Measurements from ENCODE around the gene DTNBP1. TPM values are rescaled to one million over a fixed set of nuclear protein-coding genes. Genes with fewer than 3 reads are reported as not detected.
A peak's percentile ranks its signal among the peaks of the same experiment; 100 is the strongest.

DTNBP1 gene
- total and polyA plus RNA-seq, 2 of the 8 experiments (the other 6 are each of a cell fraction or from before 2014, with no cell fraction given), result 13.5 to 22.1 TPM

- no peak for FAIRE-seq
- H3K4me3 ChIP-seq (ENCODE audit: extremely low read depth in 1 of 4, insufficient read depth in 2 of 4, low read depth in 3 of 4, low read length in 4 of 4), result no peak overlapping the region
- TF ChIP-seq E2F6 (IDR thresholded peaks at IDR 0.05), result no peak
- TF ChIP-seq CTCF (IDR thresholded peaks at IDR 0.05; ENCODE audit: control extremely low read depth in 1 of 3, insufficient read depth in 1 of 3, low read depth in 1 of 3, low read length in 3 of 3), result no peak
- no peak for TF ChIP-seq CTBP2 (IDR thresholded peaks at IDR 0.05; ENCODE audit: borderline replicate concordance, insufficient read depth, insufficient read length, low read length)
- TF ChIP-seq EP300 (IDR thresholded peaks at IDR 0.05; ENCODE audit: borderline replicate concordance in 1 of 2, low read depth in 2 of 2, low read length in 2 of 2), result no peak
- TF ChIP-seq RBBP5 (IDR thresholded peaks at IDR 0.05; ENCODE audit: borderline replicate concordance, low read depth, low read length), result no peak
- TF ChIP-seq MAFK (IDR thresholded peaks at IDR 0.05; ENCODE audit: low read depth, low read length), result no peak
- TF ChIP-seq CHD2 (IDR thresholded peaks at IDR 0.05; ENCODE audit: low read length), result no peak
- no peak for TF ChIP-seq EZH2 (IDR thresholded peaks at IDR 0.05; ENCODE audit: low read depth, low read length, severe bottlenecking)
- no peak for TF ChIP-seq BRCA1 (IDR thresholded peaks at IDR 0.05; ENCODE audit: low read depth, low read length)
- TF ChIP-seq JUN (IDR thresholded peaks at IDR 0.05; ENCODE audit: low read depth, low read length), result no peak
- TF ChIP-seq CREB1 (IDR thresholded peaks at IDR 0.05), result no peak
Measured at GRCh38 chr6:15556711-15557110, 106.1 kb downstream of the DTNBP1 start.

More at GRCh38 chr6:15556711-15557110, 106.1 kb downstream of the DTNBP1 start:
- 100% methylated on average over 1 of the region's 1 CpG; no CpG with 5 or more reads in 1 of the 2 experiments for WGBS, 2 experiments (ENCODE audit: extremely low coverage in 1 of 2, insufficient coverage in 1 of 2, insufficient read length in 1 of 2, insufficient replicate concordance in 2 of 2, low coverage in 1 of 2, low lambda C conversion rate in 2 of 2, missing lambda C conversion rate in 1 of 2)
- Histone ChIP-seq H3K23me2 (ENCODE audit: low read depth, low read length) (no peaks in the 10 kb centered on the region), H3K56ac (replicated peaks; ENCODE audit: insufficient read length, low read depth, low read length) (no peak overlapping the region), H2AK5ac (ENCODE audit: low read depth, low read length) (no peak overlapping the region), H2BK20ac (ENCODE audit: low read length) (no peak overlapping the region), H2BK120ac (replicated peaks; ENCODE audit: low read depth, low read length) (no peak overlapping the region), H3K4me1 (replicated peaks in 1 of 4; ENCODE audit: control insufficient read depth in 3 of 4, insufficient read depth in 4 of 4, low read length in 3 of 4) (peaks cover 0 to 4% (median 2%) of the 10 kb centered on the region in 4 experiments; a peak in 3 of 7 replicates), H4K20me1 (replicated peaks in 1 of 2; ENCODE audit: control insufficient read depth in 1 of 2, insufficient read depth in 2 of 2, low read length in 2 of 2) (peaks cover 0 to 1% of the 10 kb centered on the region in 2 experiments), H2AFZ (ENCODE audit: low read length) (no peak overlapping the region), H4K91ac (replicated peaks; ENCODE audit: insufficient read length, low read length) (no peak overlapping the region), H3K9me3 (ENCODE audit: insufficient read depth in 2 of 2, low read depth in 1 of 2, low read length in 1 of 2) (no peaks in the 10 kb centered on the region), H3K27me3 (replicated peaks in 1 of 4; ENCODE audit: control insufficient read depth in 3 of 4, extremely low read depth in 1 of 4, insufficient read depth in 3 of 4, low read length in 3 of 4) (no peaks in the 10 kb centered on the region; a peak in 1 of 7 replicates), H4K8ac (ENCODE audit: extremely low read depth, insufficient read depth, low read length) (no peak overlapping the region), H3K9ac (replicated peaks in 1 of 4; ENCODE audit: extremely low read depth in 1 of 4, low read depth in 3 of 4, low read length in 3 of 4) (no peak overlapping the region), H2BK5ac (ENCODE audit: low read depth, low read length) (no peak overlapping the region), H3K4ac (replicated peaks; ENCODE audit: insufficient read length, low read depth, low read length) (peak overlapping the region; percentile 32), H2BK12ac (ENCODE audit: low read depth, low read length) (no peak overlapping the region), H3K4me2 (ENCODE audit: insufficient read depth in 1 of 2, low read depth in 2 of 2, low read length in 2 of 2) (no peak overlapping the region), H4K5ac (ENCODE audit: insufficient read length, low read depth, low read length) (no peak overlapping the region), H3K18ac (ENCODE audit: extremely low read depth, low read length) (no peak overlapping the region), H3K14ac (ENCODE audit: insufficient read length) (no peak overlapping the region), H2BK15ac (ENCODE audit: low read length) (no peak overlapping the region), H3K36me3 (ENCODE audit: control insufficient read depth in 2 of 4, insufficient read depth in 4 of 4, low read length in 3 of 4) (no peaks in the 10 kb centered on the region), H3K79me2 (ENCODE audit: control insufficient read depth in 1 of 2, insufficient read depth in 2 of 2, low read length in 2 of 2) (no peaks in the 10 kb centered on the region), H3K23ac (ENCODE audit: insufficient read length) (no peak overlapping the region), H3K79me1 (ENCODE audit: low read depth, low read length) (no peaks in the 10 kb centered on the region), H3K27ac (ENCODE audit: low read depth, low read length) (no peak overlapping the region)
- no peak for DNase-seq (ENCODE audit: low read depth in 1 of 2, low spot score in 2 of 2)
- ChIA-PET CTCF (ENCODE audit: partially characterized antibody) (interaction anchor here (0.6 to 1.0 kb wide), 4 partner anchors 13 to 68 kb away, joined by 3 to 6 read pairs (median 4); no protein-coding TSS in a partner anchor), POLR2A (ENCODE audit: partially characterized antibody) (no interaction called here)
